ENCODE results near the gene GPR78.
A peak's percentile ranks its signal among the peaks of the same experiment; 100 is the strongest.

DNA sequence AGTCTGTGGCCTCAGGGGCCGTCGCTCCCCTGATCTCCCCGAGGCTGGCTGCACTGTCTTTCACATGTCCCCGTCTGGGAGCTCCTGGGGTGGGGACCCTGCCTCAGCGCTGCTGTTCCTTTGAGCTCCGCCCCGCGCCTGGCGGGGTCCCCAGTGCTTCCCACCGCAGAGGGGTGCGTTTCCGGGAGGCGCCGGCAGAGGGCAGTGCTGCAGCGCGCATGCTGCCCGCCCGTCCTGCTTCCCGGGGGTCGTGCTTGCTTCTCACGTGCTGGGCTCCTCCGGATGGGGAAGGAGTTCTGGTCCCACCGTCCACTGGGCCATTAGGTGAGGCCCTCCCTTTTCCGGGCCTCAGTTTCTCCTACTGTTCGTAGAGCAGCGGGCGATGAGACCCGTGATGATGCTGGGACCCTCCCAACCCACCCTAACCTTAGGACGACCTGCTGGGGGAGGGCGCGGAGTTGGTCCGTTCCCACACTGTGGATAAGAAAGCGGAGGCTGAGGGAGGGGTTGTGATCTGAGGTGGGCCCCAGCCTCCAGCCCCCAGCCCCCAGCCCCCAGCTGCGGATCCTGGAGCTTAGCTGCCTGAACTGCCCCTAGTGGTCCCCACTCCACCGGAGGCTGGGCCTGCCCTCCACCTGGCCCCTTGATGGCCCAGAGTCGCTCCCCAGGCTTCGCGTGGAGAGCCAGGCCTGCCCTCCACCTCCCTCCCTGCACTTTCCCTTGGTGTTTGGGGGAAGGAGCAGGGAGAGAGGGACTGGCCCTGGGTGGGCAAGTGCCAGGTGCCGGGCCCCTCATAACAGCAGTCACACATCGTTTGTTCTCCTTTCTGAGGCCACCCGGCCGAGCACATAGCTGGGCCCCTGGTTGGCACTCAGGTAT lies 27.6 kb downstream of the GPR78 start:
- TF ChIP-seq, protein P1, sequence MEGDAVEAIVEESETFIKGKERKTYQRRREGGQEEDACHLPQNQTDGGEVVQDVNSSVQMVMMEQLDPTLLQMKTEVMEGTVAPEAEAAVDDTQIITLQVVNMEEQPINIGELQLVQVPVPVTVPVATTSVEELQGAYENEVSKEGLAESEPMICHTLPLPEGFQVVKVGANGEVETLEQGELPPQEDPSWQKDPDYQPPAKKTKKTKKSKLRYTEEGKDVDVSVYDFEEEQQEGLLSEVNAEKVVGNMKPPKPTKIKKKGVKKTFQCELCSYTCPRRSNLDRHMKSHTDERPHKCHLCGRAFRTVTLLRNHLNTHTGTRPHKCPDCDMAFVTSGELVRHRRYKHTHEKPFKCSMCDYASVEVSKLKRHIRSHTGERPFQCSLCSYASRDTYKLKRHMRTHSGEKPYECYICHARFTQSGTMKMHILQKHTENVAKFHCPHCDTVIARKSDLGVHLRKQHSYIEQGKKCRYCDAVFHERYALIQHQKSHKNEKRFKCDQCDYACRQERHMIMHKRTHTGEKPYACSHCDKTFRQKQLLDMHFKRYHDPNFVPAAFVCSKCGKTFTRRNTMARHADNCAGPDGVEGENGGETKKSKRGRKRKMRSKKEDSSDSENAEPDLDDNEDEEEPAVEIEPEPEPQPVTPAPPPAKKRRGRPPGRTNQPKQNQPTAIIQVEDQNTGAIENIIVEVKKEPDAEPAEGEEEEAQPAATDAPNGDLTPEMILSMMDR (IDR thresholded peaks at IDR 0.05; ENCODE audit: borderline replicate concordance, extremely low read depth, low read length, poor library complexity, severe bottlenecking): peak; percentile 93
- no peak for TF ChIP-seq EZH2 (IDR thresholded peaks at IDR 0.05; ENCODE audit: borderline replicate concordance, low read depth, low read length, severe bottlenecking)

Data from DND-41 (cell line).